Cardiac fibroblast (primary cell): Measurements from ENCODE around the gene PPP1R2.
"Not testable (repeated sequence)": the region's sequence is repeated elsewhere in the genome, so short reads cannot be mapped to it uniquely, and the experiment has no call there.

ENCODE experiments used
- DNase-seq, 2 donors: peaks; one replicate each; pipeline versions ENCODE4 v3.0.0 to v3.0.0-alpha.2; 2010; ENCODE audit warnings: low read depth in 2 of 2
- H3K4me3 ChIP-seq, 2 donors: replicated peaks in 1 of 2; 1 replicate in 1 of 2; 2 replicates in 1 of 2; pipeline ENCODE4 v1.5.1; 2011; ENCODE audit warnings: low read depth in 2 of 2, low read length in 2 of 2, mild to moderate bottlenecking in 2 of 2, moderate library complexity in 1 of 2
- CTCF ChIP-seq: IDR thresholded peaks from one replicate; pipeline ENCODE4 v1.5.1; 2011; ENCODE audit warnings: low read depth, mild to moderate bottlenecking, low read length, inconsistent platforms

PPP1R2 gene

GRCh38 chr3:195512798-195513345 lies 30.3 kb downstream of the PPP1R2 start:
- no peak overlapping the region for H3K4me3 ChIP-seq
- no peak for DNase-seq
- no peak for TF ChIP-seq CTCF

- H3K4me3 ChIP-seq: no peak overlapping the region
- no peak for TF ChIP-seq CTCF
Observed at GRCh38 chr3:195511136-195511535, 32.0 kb downstream of the PPP1R2 start.

GRCh38 chr3:195508185-195508584 lies 34.9 kb downstream of the PPP1R2 start:
- H3K4me3 ChIP-seq: no peak overlapping the region
- TF ChIP-seq CTCF: no peak
- no peak for DNase-seq

More at GRCh38 chr3:195511136-195511535, 32.0 kb downstream of the PPP1R2 start:
- DNase-seq: no peak

- DNase-seq: no peak
- no peak overlapping the region for H3K4me3 ChIP-seq
- TF ChIP-seq CTCF: no peak
Observed at GRCh38 chr3:195475614-195476013, 67.5 kb downstream of the PPP1R2 start.

- not testable (repeated sequence) for DNase-seq, H3K4me3 ChIP-seq
Observed at GRCh38 chr3:195475116-195475515, 68.0 kb downstream of the PPP1R2 start.

- no peak for DNase-seq
- no peak overlapping the region for H3K4me3 ChIP-seq
- TF ChIP-seq CTCF: no peak
Observed at GRCh38 chr3:195468841-195469240, 74.3 kb downstream of the PPP1R2 start.

- no peak for DNase-seq
- H3K4me3 ChIP-seq: no peak overlapping the region
- no peak for TF ChIP-seq CTCF
Observed at GRCh38 chr3:195468391-195468776, 74.7 kb downstream of the PPP1R2 start.
